ENCODE measurements around the gene BRINP3. TPM values are rescaled to one million over a fixed set of nuclear protein-coding genes. Genes with fewer than 3 reads are reported as not detected.

The BRINP3 gene
- total RNA-seq, 1 donor: not detected

DNA sequence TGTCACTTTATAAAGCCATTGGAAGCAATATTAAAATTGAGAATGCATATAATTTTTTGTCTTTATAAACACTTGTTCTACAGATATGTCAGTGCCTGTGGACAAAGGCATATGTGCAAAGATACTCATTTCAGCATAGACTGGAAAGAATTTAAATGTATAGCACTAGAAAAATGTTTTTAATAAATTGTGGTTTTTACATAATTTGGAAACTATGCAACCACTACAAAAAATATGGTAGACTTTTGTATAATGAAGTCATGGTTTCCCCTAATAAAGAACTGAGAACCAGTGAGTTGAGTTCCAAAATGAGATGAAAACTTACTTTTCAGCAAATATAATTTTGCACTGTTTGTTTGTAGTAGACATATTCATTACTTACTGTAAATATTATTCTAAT, 48.5 kb downstream of the BRINP3 start:
- Histone ChIP-seq H3K4me1 (ENCODE audit: insufficient read depth, low read length) (no peaks in the 10 kb centered on the region), H3K36me3 (ENCODE audit: insufficient read depth, low read length) (no peaks in the 10 kb centered on the region), H3K4me2 (ENCODE audit: insufficient read depth, low read length) (no peak overlapping the region), H4K20me1 (ENCODE audit: insufficient read depth, low read length) (no peaks in the 10 kb centered on the region), H3K9me3 (ENCODE audit: low read depth, low read length) (no peaks in the 10 kb centered on the region), H3K4me3 (ENCODE audit: insufficient read depth, low read length) (no peak overlapping the region), H2AFZ (ENCODE audit: low read length) (no peak overlapping the region), H3K79me2 (ENCODE audit: insufficient read depth, low read length) (no peaks in the 10 kb centered on the region), H3K27ac (ENCODE audit: low read depth, low read length) (no peak overlapping the region), H3K27me3 (ENCODE audit: insufficient read depth, low read length) (no peaks in the 10 kb centered on the region)
- TF ChIP-seq, protein P1, sequence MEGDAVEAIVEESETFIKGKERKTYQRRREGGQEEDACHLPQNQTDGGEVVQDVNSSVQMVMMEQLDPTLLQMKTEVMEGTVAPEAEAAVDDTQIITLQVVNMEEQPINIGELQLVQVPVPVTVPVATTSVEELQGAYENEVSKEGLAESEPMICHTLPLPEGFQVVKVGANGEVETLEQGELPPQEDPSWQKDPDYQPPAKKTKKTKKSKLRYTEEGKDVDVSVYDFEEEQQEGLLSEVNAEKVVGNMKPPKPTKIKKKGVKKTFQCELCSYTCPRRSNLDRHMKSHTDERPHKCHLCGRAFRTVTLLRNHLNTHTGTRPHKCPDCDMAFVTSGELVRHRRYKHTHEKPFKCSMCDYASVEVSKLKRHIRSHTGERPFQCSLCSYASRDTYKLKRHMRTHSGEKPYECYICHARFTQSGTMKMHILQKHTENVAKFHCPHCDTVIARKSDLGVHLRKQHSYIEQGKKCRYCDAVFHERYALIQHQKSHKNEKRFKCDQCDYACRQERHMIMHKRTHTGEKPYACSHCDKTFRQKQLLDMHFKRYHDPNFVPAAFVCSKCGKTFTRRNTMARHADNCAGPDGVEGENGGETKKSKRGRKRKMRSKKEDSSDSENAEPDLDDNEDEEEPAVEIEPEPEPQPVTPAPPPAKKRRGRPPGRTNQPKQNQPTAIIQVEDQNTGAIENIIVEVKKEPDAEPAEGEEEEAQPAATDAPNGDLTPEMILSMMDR (IDR thresholded peaks at IDR 0.05; ENCODE audit: extremely low read depth, low read depth, low read length): no peak
- DNase-seq (ENCODE audit: insufficient read length, low spot score, missing footprints): no peak

DNA sequence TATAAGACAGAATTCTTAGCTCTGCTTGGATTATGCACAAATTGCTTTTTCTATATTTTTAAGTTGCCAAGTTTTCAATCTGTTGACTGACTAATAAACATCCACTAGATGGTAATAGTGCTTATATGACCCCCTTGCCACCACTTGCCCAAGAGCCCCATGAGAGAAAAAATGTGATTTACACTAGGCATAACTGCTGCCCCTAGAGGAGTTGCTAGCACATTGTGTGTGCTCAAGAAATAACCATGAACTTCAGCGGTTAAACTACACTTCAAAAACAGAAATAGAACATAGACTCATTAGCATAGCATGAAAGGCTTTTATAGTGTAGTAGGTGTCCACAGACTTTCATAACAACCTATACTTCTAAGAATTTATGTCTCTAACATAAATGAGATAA, 61.4 kb downstream of the BRINP3 start:
- Histone ChIP-seq H3K4me3 (ENCODE audit: insufficient read depth, low read length) (no peak overlapping the region), H3K27me3 (ENCODE audit: insufficient read depth, low read length) (no peaks in the 10 kb centered on the region), H3K4me1 (ENCODE audit: insufficient read depth, low read length) (no peaks in the 10 kb centered on the region), H2AFZ (ENCODE audit: low read length) (no peak overlapping the region), H4K20me1 (ENCODE audit: insufficient read depth, low read length) (no peaks in the 10 kb centered on the region), H3K79me2 (ENCODE audit: insufficient read depth, low read length) (no peaks in the 10 kb centered on the region), H3K27ac (ENCODE audit: low read depth, low read length) (no peak overlapping the region), H3K36me3 (ENCODE audit: insufficient read depth, low read length) (no peaks in the 10 kb centered on the region), H3K4me2 (ENCODE audit: insufficient read depth, low read length) (no peak overlapping the region), H3K9me3 (ENCODE audit: low read depth, low read length) (no peaks in the 10 kb centered on the region)
- TF ChIP-seq, protein P1 (IDR thresholded peaks at IDR 0.05; ENCODE audit: extremely low read depth, low read depth, low read length): no peak
- no peak for DNase-seq (ENCODE audit: insufficient read length, low spot score, missing footprints)

DNA sequence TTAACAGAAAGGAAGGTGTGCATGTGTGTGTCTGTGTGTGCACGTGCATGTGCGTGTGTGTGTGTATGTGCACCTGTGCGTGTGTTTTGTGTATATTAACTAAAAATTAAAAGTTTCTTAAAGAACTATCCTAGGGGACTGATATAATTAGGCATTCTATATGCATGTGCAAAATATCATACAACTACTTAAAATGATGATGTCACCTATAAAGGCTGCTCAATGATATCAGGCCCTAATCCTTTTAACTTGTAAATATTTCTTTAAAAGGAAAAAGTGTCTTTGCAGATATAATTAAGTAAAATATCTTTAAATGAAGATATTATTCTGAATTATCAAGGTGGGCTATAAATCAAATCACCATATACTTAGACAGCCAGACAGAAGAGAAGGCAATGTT, 64.5 kb downstream of the BRINP3 start:
- Histone ChIP-seq H3K4me1 (ENCODE audit: insufficient read depth, low read length) (no peaks in the 10 kb centered on the region), H3K4me3 (ENCODE audit: insufficient read depth, low read length) (no peak overlapping the region), H3K27me3 (ENCODE audit: insufficient read depth, low read length) (no peaks in the 10 kb centered on the region), H3K9me3 (ENCODE audit: low read depth, low read length) (no peaks in the 10 kb centered on the region), H3K27ac (ENCODE audit: low read depth, low read length) (no peak overlapping the region), H3K4me2 (ENCODE audit: insufficient read depth, low read length) (no peak overlapping the region), H2AFZ (ENCODE audit: low read length) (no peak overlapping the region), H3K36me3 (ENCODE audit: insufficient read depth, low read length) (no peaks in the 10 kb centered on the region), H3K79me2 (ENCODE audit: insufficient read depth, low read length) (no peaks in the 10 kb centered on the region), H4K20me1 (ENCODE audit: insufficient read depth, low read length) (no peaks in the 10 kb centered on the region)
- TF ChIP-seq, protein P1 (IDR thresholded peaks at IDR 0.05; ENCODE audit: extremely low read depth, low read depth, low read length): no peak
- no peak for DNase-seq (ENCODE audit: insufficient read length, low spot score, missing footprints)

DNA sequence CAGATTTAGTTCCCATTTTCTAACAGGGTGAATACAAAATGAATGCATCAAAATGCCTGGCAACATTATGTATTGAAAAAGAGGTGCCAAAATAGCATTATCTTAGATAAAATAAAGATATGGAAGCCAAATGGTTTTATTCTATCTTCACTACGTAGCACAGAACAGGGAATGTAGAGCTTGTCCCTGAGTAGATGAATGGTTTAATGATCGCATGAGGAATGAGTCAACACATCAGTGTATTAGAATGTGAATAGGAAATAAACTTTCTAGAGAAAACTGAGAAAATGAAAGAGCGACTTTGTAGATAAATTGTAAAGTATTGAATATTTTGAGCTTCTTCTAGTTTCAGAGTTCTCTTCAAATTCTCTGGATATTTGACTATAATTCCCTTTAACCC, 74.3 kb downstream of the BRINP3 start:
- Histone ChIP-seq H3K4me2 (ENCODE audit: insufficient read depth, low read length) (no peak overlapping the region), H3K36me3 (ENCODE audit: insufficient read depth, low read length) (no peaks in the 10 kb centered on the region), H2AFZ (ENCODE audit: low read length) (no peak overlapping the region), H3K4me3 (ENCODE audit: insufficient read depth, low read length) (no peak overlapping the region), H3K9me3 (ENCODE audit: low read depth, low read length) (no peaks in the 10 kb centered on the region), H3K79me2 (ENCODE audit: insufficient read depth, low read length) (no peaks in the 10 kb centered on the region), H3K27ac (ENCODE audit: low read depth, low read length) (no peak overlapping the region), H3K4me1 (ENCODE audit: insufficient read depth, low read length) (no peaks in the 10 kb centered on the region), H4K20me1 (ENCODE audit: insufficient read depth, low read length) (no peaks in the 10 kb centered on the region), H3K27me3 (ENCODE audit: insufficient read depth, low read length) (no peaks in the 10 kb centered on the region)
- TF ChIP-seq, protein P1 (IDR thresholded peaks at IDR 0.05; ENCODE audit: extremely low read depth, low read depth, low read length): no peak
- no peak for DNase-seq (ENCODE audit: insufficient read length, low spot score, missing footprints)
